ENCODE results near the gene PDGFA.
A peak's percentile ranks its signal among the peaks of the same experiment; 100 is the strongest.

The PDGFA gene

GRCh38 chr7:534075-534474 is 14.4 kb upstream of the PDGFA start:
- no peak for DNase-seq

- no peak for DNase-seq
These were observed 13.6 kb upstream of the PDGFA start for GRCh38 chr7:533266-533665.

GRCh38 chr7:532379-533143 is 12.9 kb upstream of the PDGFA start:
- no peak for DNase-seq

GRCh38 chr7:531777-532176 is 12.1 kb upstream of the PDGFA start:
- no peak for DNase-seq

- DNase-seq: no peak
These were observed 8.8 kb upstream of the PDGFA start for GRCh38 chr7:528451-528850.

GRCh38 chr7:527723-528122 is 8.1 kb upstream of the PDGFA start:
- DNase-seq: no peak

- no peak for DNase-seq
These were observed 6.9 kb upstream of the PDGFA start for GRCh38 chr7:526460-527034.

GRCh38 chr7:525740-526139 is 6.1 kb upstream of the PDGFA start:
- DNase-seq: peak; percentile 22

GRCh38 chr7:524800-525199 is 5.2 kb upstream of the PDGFA start:
- no peak for DNase-seq

GRCh38 chr7:523347-524336 is 4.0 kb upstream of the PDGFA start:
- no peak for DNase-seq

- DNase-seq: no peak
These were observed 3.3 kb upstream of the PDGFA start for GRCh38 chr7:522951-523314.

GRCh38 chr7:522071-522950 is 2.7 kb upstream of the PDGFA start:
- no peak for DNase-seq

- no peak for DNase-seq
These were observed 1.8 kb upstream of the PDGFA start for GRCh38 chr7:521221-522070.

GRCh38 chr7:520503-521161 is 986 bp upstream of the PDGFA start:
- no peak for DNase-seq

- DNase-seq: peak; percentile 43
These were observed 789 bp downstream of the PDGFA start for GRCh38 chr7:518630-519483.

GRCh38 chr7:517774-518629 is 1.6 kb downstream of the PDGFA start:
- DNase-seq: no peak

- DNase-seq: no peak
These were observed 2.8 kb downstream of the PDGFA start for GRCh38 chr7:516606-517456.

- DNase-seq: no peak
These were observed 3.4 kb downstream of the PDGFA start for GRCh38 chr7:516216-516605.
